ENCODE data around the gene EPYC.

Gene EPYC

GRCh38 chr12:91004872-91005271 lies at the start of gene EPYC:
EPYC (minus strand) TSS chr12:91004972; CDS start chr12:91002565, 2,407 bp downstream.
- no peak for DNase-seq

GRCh38 chr12:91053951-91054715 lies 49.4 kb upstream of the EPYC start:
- DNase-seq = peak; percentile 84

- no peak for DNase-seq
These were observed 47.3 kb upstream of the EPYC start for GRCh38 chr12:91052026-91052425.

- DNase-seq = peak; percentile 39
These were observed 39.8 kb upstream of the EPYC start for GRCh38 chr12:91044586-91044985.

- DNase-seq = peak; percentile 75
These were observed 38.6 kb upstream of the EPYC start for GRCh38 chr12:91043408-91043807.

GRCh38 chr12:91040096-91040755 lies 35.5 kb upstream of the EPYC start:
- no peak for DNase-seq

GRCh38 chr12:91037276-91037675 lies 32.5 kb upstream of the EPYC start:
- DNase-seq = peak; percentile 68

GRCh38 chr12:91033251-91033650 lies 28.5 kb upstream of the EPYC start:
- no peak for DNase-seq

- no peak for DNase-seq
These were observed 18.7 kb upstream of the EPYC start for GRCh38 chr12:91023326-91024004.

- no peak for DNase-seq
These were observed 16.3 kb upstream of the EPYC start for GRCh38 chr12:91021076-91021475.

- DNase-seq = no peak
These were observed 14.7 kb upstream of the EPYC start for GRCh38 chr12:91019455-91019854.

GRCh38 chr12:91017511-91018263 lies 12.9 kb upstream of the EPYC start:
- DNase-seq = no peak

- no peak for DNase-seq
These were observed 12.3 kb upstream of the EPYC start for GRCh38 chr12:91017043-91017442.

GRCh38 chr12:91009319-91009950 lies 4.7 kb upstream of the EPYC start:
- no peak for DNase-seq

- DNase-seq = no peak
These were observed 2.9 kb upstream of the EPYC start for GRCh38 chr12:91007531-91008290.

GRCh38 chr12:91003737-91004136 lies 1.0 kb downstream of the EPYC start:
- no peak for DNase-seq

GRCh38 chr12:91001306-91001705 lies 3.5 kb downstream of the EPYC start:
- no peak for DNase-seq

GRCh38 chr12:90999966-91000365 lies 4.8 kb downstream of the EPYC start:
- no peak for DNase-seq

- DNase-seq = peak; percentile 54
These were observed 5.2 kb downstream of the EPYC start for GRCh38 chr12:90999527-90999926.

GRCh38 chr12:90995010-90995409 lies 9.8 kb downstream of the EPYC start:
- no peak for DNase-seq

GRCh38 chr12:90991952-90992465 lies 12.8 kb downstream of the EPYC start:
- no peak for DNase-seq

- no peak for DNase-seq
These were observed 14.2 kb downstream of the EPYC start for GRCh38 chr12:90990611-90991010.

Data from eye (tissue), 1 donor.